CD4-positive, alpha-beta memory T cell (primary cell): ENCODE data around the gene IER3. TPM values are rescaled to one million over a fixed set of nuclear protein-coding genes. Genes with fewer than 3 reads are reported as not detected.

ENCODE experiments used
- CTCF ChIA-PET: fragments of 350-600 bp; sonication (Branson Sonifier 250); formaldehyde crosslinking; loops from one replicate; lab custom pipeline; 2021; ENCODE audit warnings: inconsistent platforms; ENCODE audit not compliant: partially characterized antibody; lab: Charles Lee
- POLR2A ChIA-PET: fragments of 350-600 bp; sonication (Branson Sonifier 250); formaldehyde crosslinking; loops from one replicate; lab custom pipeline; 2021; ENCODE audit not compliant: partially characterized antibody; lab: Charles Lee
- DNase-seq, 5 donors: peaks; one replicate each; pipeline versions ENCODE4 v3.0.0 to v3.0.0-alpha.2; 2020 to 2022; ENCODE audit warnings: mixed read lengths in 1 of 5
- H3K27ac ChIP-seq: one replicate; pipeline ENCODE4 v1.7.0; 2013; ENCODE audit warnings: low read depth, low read length
- H3K27me3 ChIP-seq: 2 replicates; pipeline ENCODE4 v1.7.0; 2013; ENCODE audit warnings: mild to moderate bottlenecking, low read length, moderate library complexity; ENCODE audit not compliant: insufficient read depth
- H3K36me3 ChIP-seq: 2 replicates; pipeline ENCODE4 v1.7.0; 2013; ENCODE audit warnings: mild to moderate bottlenecking, low read length, moderate library complexity; ENCODE audit not compliant: insufficient read depth
- H3K4me1 ChIP-seq: 2 replicates; pipeline ENCODE4 v1.7.0; 2013; ENCODE audit warnings: mild to moderate bottlenecking, low read length, moderate library complexity; ENCODE audit not compliant: insufficient read depth
- H3K4me3 ChIP-seq, 2 donors: one replicate each; pipeline ENCODE4 v1.7.0; 2013; ENCODE audit warnings: low read length in 2 of 2, mild to moderate bottlenecking in 1 of 2
- H3K9me3 ChIP-seq, 2 donors: one replicate each; pipeline ENCODE4 v1.7.0; 2013; ENCODE audit warnings: low read length in 2 of 2, control low read depth in 1 of 2; ENCODE audit not compliant: control insufficient read depth in 1 of 2
- H3K27ac Mint-ChIP-seq, 7 donors: one replicate each; pipeline ENCODE4 v1.8.0; 2020 to 2021; ENCODE audit warnings: mixed read lengths in 7 of 7, mild to moderate bottlenecking in 6 of 7, inconsistent platforms in 3 of 7, moderate library complexity in 3 of 7
- H3K27me3 Mint-ChIP-seq, 2 donors: one replicate each; pipeline ENCODE4 v1.8.0; 2020 to 2021; ENCODE audit warnings: mixed read lengths in 2 of 2
- H3K36me3 Mint-ChIP-seq, 2 donors: one replicate each; pipeline ENCODE4 v1.8.0; 2020 to 2021; ENCODE audit warnings: mixed read lengths in 2 of 2, inconsistent platforms in 1 of 2, mild to moderate bottlenecking in 1 of 2
- H3K4me1 Mint-ChIP-seq, 4 donors: one replicate each; pipeline ENCODE4 v1.8.0; 2020 to 2021; ENCODE audit warnings: mixed read lengths in 4 of 4, mild to moderate bottlenecking in 1 of 4
- H3K4me3 Mint-ChIP-seq, 8 donors: one replicate each; pipeline ENCODE4 v1.8.0; 2020 to 2021; ENCODE audit warnings: mixed read lengths in 8 of 8, mild to moderate bottlenecking in 7 of 8, moderate library complexity in 6 of 8, inconsistent platforms in 3 of 8
- H3K9me3 Mint-ChIP-seq, 8 donors: one replicate each; pipeline ENCODE4 v1.8.0; 2020 to 2021; ENCODE audit warnings: mixed read lengths in 8 of 8, mild to moderate bottlenecking in 5 of 8, inconsistent platforms in 3 of 8, moderate library complexity in 1 of 8
- intact Hi-C: fragments of 100-400 bp; cut with micrococcal nuclease; formaldehyde crosslinking; loops from one replicate; pipeline ENCODE4 v1.15.1; 2023
- polyA plus RNA-seq, 2 donors: library from polyadenylated mRNA; unstranded; fragments of 300-500 nt; fragmentation: Illumina TruSeq; gene quantifications; one replicate each; pipeline ENCODE4 v1.2.3, GENCODE V29; 2021
- total RNA-seq, 2 experiments: library from RNA; stranded (reverse); gene quantifications; one replicate each; pipeline ENCODE4 v1.2.3, GENCODE V29; 2021

IER3 gene
- total and polyA plus RNA-seq, 4 experiments from 2014 or later: 0.77 to 11.4 (median 6.1) TPM

DNA sequence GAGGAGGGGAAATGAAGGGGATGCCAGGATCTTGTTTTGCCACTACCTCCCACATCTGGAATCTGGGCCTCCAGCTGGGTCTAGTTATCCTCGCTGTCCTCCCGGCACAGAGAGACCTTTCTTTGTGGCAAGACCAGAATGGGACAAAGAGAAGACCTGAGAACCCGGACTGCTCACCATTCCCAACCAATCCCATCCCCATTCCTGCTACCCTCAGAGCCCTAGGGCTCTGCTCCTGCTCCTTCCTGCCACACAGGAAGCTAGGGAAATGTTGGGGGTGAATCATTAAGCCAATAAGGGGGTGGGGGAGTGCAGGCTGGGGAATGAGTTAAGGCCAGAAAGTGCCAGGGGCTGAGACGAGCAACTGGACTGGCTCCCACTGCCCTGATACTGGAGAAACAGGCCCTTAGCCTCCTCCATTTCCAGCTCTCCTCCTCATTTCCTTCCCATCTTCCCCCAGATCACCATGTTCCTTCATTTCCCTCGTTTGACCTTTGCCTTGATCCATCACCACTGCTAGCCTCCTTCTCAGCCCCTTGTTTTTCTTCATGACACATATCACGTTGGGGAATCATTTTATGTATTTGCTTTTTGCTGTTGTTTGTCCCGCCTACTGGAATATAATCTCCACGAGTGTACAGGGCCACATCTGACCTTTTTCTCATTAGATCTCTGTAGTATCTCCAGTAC, 4.6 kb upstream of the IER3 start:
- ChIA-PET POLR2A (no interaction called here), CTCF (no interaction called here)
- Histone ChIP-seq H3K36me3 (no peaks in the 10 kb centered on the region), H3K4me1 (peaks cover 3% of the 10 kb centered on the region), H3K27me3 (no peaks in the 10 kb centered on the region), H3K4me3 (no peak overlapping the region), H3K27ac (no peak overlapping the region), H3K9me3 (no peaks in the 10 kb centered on the region)
- Mint-ChIP-seq H3K9me3 (no peaks in the 10 kb centered on the region), H3K36me3 (no peaks in the 10 kb centered on the region), H3K27me3 (no peaks in the 10 kb centered on the region), H3K4me1 (peaks cover 6 to 17% (median 16%) of the 10 kb centered on the region in 4 donors), H3K4me3 (no peak overlapping the region), H3K27ac (peak overlapping the region in 1 of 7 donors; percentile 23)
- DNase-seq: no peak
- intact Hi-C loops: no loop called here

DNA sequence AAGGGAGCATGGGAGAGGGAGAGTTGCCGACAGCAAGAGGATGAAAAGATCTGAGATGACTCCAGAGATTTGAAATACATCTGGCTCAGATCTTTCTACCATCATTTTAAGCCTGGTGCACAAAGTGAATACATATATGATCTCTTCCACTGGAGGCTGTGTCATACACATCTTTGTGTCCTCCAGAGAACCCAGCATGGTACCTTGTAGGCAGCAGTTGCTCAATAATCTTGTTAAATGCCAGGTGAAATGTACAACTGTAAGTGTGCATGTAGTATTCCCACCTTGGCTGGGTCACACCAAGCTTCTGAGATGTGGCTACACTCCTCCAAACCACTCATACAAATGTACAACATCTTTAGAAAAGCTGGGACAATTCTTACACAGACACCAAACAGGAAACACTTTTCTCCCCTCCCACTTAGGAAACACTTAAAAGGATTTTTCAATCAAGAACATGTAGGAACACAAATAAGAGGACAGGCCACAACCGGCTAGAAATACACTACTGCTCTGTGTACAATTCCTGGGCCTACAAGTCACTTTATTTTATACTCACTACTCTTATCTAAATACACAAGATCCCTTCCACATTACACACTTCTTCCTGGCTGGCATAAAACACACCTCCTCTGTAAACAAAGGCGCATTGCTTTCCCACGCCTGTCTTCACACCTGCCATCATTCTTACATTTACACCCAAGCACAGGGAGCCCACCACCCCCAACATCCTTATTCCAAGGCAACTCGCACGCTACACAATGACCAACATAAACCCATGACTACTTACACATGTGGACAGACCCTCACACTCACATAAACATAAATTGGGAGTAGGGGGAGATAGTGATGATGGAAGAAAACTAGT, 3.8 kb upstream of the IER3 start:
- H3K4me3 ChIP-seq: no peak overlapping the region

DNA sequence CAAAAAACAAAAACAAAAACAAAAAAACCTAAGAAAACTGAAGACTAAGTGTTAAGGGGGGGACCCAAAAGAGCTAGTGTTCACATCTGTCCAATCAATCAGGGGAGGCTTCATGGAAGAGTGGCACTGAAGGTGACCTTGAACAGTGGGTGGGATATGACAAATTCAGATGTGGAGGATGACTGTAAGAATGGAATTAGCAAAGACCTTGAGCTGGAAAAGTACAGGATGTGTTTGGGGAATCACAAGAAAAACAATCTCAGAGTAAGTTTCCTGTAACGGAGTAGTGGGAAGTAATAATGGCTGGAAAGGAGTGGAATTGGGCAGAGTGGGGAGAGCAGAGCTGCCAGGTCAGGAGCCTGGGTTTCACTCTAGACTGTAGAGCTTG, 2.9 kb upstream of the IER3 start:
- POLR2A ChIA-PET: interaction anchor here (0.5 to 1.5 kb wide), 6 partner anchors 23 to 161 kb away, joined by 3 to 4 read pairs (median 3); partner anchors contain the start of gene GTF2H4

More for the DNA sequence above, 3.8 kb upstream of the IER3 start:
- POLR2A ChIA-PET: interaction anchor here (1.2 kb wide), 1 partner anchor 61 kb away, joined by 3 read pairs; no protein-coding TSS in a partner anchor
- intact Hi-C loops: no loop called here
- Mint-ChIP-seq H3K9me3 (no peaks in the 10 kb centered on the region), H3K36me3 (peaks cover 0 to 3% of the 10 kb centered on the region in 2 donors), H3K4me3 (peak overlapping the region in 1 of 8 donors; percentile 16), H3K4me1 (peaks cover 15 to 26% (median 21%) of the 10 kb centered on the region in 4 donors), H3K27me3 (no peaks in the 10 kb centered on the region), H3K27ac (peak overlapping the region in 3 of 7 donors; percentile 10 to 68 (median 61))
- Histone ChIP-seq H3K27ac (no peak overlapping the region), H3K36me3 (no peaks in the 10 kb centered on the region), H3K9me3 (no peaks in the 10 kb centered on the region), H3K27me3 (no peaks in the 10 kb centered on the region), H3K4me1 (peaks cover 7% of the 10 kb centered on the region)
- CTCF ChIA-PET: interaction anchor here (0.8 to 1.7 kb wide), 5 partner anchors 17 to 81 kb away, joined by 3 to 9 read pairs (median 3); no protein-coding TSS in a partner anchor
- DNase-seq: no peak

DNA sequence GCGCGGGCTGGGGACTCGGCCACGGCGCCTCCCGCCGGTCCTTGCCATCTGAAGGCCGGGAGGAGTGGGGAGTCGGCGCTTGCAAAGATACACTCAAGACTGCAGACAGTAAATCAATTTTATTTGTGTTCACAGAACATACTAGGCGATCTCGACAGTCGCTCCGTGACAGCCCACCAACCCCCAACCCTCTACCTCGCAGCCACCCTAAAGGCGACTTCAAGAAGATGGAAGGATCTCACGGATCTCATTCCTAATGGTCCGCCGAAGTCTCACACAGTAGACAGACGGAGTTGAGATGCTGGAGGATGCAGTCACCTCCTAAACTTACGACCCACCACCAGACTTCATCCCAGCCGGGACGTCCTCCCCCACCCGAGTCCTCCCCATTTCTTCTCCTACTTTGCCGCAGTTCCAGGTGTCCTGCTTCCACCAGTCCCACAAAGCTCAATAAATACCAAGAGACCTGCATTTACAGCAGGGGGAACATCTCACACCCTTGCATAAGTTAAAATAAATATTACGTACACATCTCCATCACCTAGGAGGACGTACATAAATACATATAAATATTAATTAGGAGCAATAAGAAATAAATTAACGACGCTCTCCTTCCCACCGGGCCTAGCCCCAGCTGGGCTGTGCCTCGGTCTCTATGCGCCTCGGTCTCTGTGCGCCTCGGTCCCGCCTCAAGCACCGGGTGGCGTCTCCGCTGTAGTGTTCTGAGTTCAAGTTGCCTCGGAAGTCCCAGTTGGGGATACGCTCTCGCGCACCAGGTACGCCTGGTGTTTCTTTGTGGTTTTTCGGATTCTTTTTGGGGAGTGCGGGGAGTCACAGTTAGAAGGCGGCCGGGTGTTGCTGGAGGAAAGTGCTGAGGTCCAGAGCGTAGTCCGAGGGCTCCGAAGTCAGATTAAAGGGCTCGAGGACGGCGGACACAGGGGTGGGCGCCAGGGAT, 971 bp downstream of the IER3 start:
- H3K9me3 ChIP-seq: no peaks in the 10 kb centered on the region
- peak overlapping the region; percentile 50 to 64 for H3K4me3 ChIP-seq
- peak overlapping the region; percentile 63 for H3K27ac ChIP-seq
- intact Hi-C loops: loop anchor here (1.0 to 5.0 kb wide), 5 partner anchors 49 to 343 kb away; no protein-coding TSS in a partner anchor
- ChIA-PET POLR2A (interaction anchor here (0.8 to 3.7 kb wide), 17 partner anchors 9 to 225 kb away, joined by 3 to 19 read pairs (median 3); partner anchors contain the start of genes GTF2H4 and MRPS18B), CTCF (interaction anchor here (0.7 to 2.1 kb wide), 16 partner anchors 9 to 344 kb away, joined by 3 to 6 read pairs (median 4); partner anchors contain the start of gene VARS2)
- Mint-ChIP-seq H3K9me3 (no peaks in the 10 kb centered on the region), H3K36me3 (peaks cover 27 to 29% of the 10 kb centered on the region in 2 donors), H3K27ac (peak overlapping the region; percentile 84 to 98 (median 93)), H3K4me1 (peaks cover 42 to 68% (median 53%) of the 10 kb centered on the region in 4 donors), H3K27me3 (no peaks in the 10 kb centered on the region), H3K4me3 (peak overlapping the region; percentile 86 to 97 (median 90))
- DNase-seq: peak in 4 of 5 donors; percentile 26 to 41 (median 36)
- no peaks in the 10 kb centered on the region for H3K27me3 ChIP-seq
- peaks cover 46% of the 10 kb centered on the region for H3K4me1 ChIP-seq
- peaks cover 16% of the 10 kb centered on the region for H3K36me3 ChIP-seq

More for the DNA sequence above, 2.9 kb upstream of the IER3 start:
- Histone ChIP-seq H3K27me3 (no peaks in the 10 kb centered on the region), H3K36me3 (no peaks in the 10 kb centered on the region), H3K4me1 (peaks cover 10% of the 10 kb centered on the region), H3K9me3 (no peaks in the 10 kb centered on the region), H3K4me3 (no peak overlapping the region), H3K27ac (no peak overlapping the region)
- H3K27ac Mint-ChIP-seq: peak overlapping the region in 4 of 7 donors; percentile 3 to 65 (median 54)
- H3K4me3 Mint-ChIP-seq: peak overlapping the region in 1 of 8 donors; percentile 16
- intact Hi-C loops: no loop called here
- no peaks in the 10 kb centered on the region for H3K9me3 Mint-ChIP-seq
- CTCF ChIA-PET: interaction anchor here (0.8 to 1.7 kb wide), 10 partner anchors 17 to 340 kb away, joined by 3 to 9 read pairs (median 4); partner anchors contain the start of gene VARS2
- H3K4me1 Mint-ChIP-seq: peaks cover 19 to 30% (median 23%) of the 10 kb centered on the region in 4 donors
- peaks cover 0 to 7% of the 10 kb centered on the region in 2 donors for H3K36me3 Mint-ChIP-seq
- H3K27me3 Mint-ChIP-seq: no peaks in the 10 kb centered on the region
- no peak for DNase-seq

DNA sequence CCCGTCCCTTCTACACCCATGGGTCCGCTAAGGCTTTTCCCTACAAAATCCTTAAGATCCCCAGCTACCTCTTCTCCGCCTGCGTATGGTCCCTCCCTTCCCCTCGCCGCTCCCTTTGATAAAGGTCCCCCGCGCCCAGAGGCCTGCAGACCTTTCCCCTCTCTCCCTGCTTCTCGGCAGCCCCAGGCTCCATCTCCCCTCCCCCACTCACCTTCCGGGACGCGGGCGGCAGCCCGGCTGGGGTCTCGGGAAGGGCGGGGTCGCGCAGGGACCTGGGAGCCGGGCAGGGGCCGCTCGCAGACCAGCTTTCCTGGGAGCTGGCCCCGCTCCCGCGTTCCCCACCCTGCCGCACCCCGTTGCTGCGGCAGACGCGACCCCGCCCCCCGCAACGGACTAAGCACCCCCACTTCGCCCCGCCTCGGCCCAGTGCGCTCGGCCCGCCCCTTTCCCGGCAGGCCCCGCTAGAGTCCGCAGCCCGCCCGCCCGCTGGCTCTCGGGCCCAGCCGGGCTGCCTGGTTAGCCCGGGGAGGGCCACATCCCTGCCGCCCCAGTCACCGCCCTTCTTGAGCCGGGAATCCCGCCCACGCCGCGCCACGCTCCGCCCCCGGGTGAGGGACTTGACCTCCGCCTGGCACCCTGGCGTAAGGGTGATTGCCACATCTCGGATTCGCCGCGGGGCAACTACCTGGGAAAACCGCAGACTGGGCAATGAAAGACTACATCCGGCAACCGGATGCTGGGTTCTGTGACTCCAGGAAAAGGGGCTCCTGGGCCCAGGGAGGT, 1.8 kb downstream of the IER3 start, which contains the start of gene FLOT1:
Gene FLOT1, minus strand, starts transcription at position 372 of the 783 bp plus-strand sequence. CDS start 498 bp downstream, outside the sequence.
- Histone ChIP-seq H3K4me3 (peak within 1 kb of the TSS; percentile 50 to 64), H3K36me3 (peaks cover 16% of the 10 kb centered on the region), H3K9me3 (no peaks in the 10 kb centered on the region), H3K4me1 (peaks cover 54% of the 10 kb centered on the region), H3K27ac (peak within 1 kb of the TSS; percentile 63), H3K27me3 (no peaks in the 10 kb centered on the region)
- peak within 1 kb of the TSS; percentile 87 to 97 (median 91) for H3K4me3 Mint-ChIP-seq
- intact Hi-C loops: loop anchor here (2.0 to 5.0 kb wide), 2 partner anchors 50 to 70 kb away; no protein-coding TSS in a partner anchor
- DNase-seq: peak; percentile 67 to 88 (median 68)
- H3K4me1 Mint-ChIP-seq: peaks cover 44 to 75% (median 59%) of the 10 kb centered on the region in 4 donors
- H3K27me3 Mint-ChIP-seq: no peaks in the 10 kb centered on the region
- H3K36me3 Mint-ChIP-seq: peaks cover 28 to 34% of the 10 kb centered on the region in 2 donors
- peak within 1 kb of the TSS; percentile 84 to 98 (median 93) for H3K27ac Mint-ChIP-seq
- POLR2A ChIA-PET: interaction anchor here (0.5 to 3.7 kb wide), 16 partner anchors 12 to 202 kb away, joined by 3 to 19 read pairs (median 4); partner anchors contain the start of genes MRPS18B and PPP1R10
- CTCF ChIA-PET: interaction anchor here (0.7 to 4.0 kb wide), 9 partner anchors 8 to 135 kb away, joined by 3 to 27 read pairs (median 3); no protein-coding TSS in a partner anchor
- no peaks in the 10 kb centered on the region for H3K9me3 Mint-ChIP-seq
